ENCODE measurements around the gene LAIR1. TPM values are rescaled to one million over a fixed set of nuclear protein-coding genes. Genes with fewer than 3 reads are reported as not detected.

LAIR1 gene
- total RNA-seq, 1 experiment from 2014 or later, result 0.37 TPM

DNA sequence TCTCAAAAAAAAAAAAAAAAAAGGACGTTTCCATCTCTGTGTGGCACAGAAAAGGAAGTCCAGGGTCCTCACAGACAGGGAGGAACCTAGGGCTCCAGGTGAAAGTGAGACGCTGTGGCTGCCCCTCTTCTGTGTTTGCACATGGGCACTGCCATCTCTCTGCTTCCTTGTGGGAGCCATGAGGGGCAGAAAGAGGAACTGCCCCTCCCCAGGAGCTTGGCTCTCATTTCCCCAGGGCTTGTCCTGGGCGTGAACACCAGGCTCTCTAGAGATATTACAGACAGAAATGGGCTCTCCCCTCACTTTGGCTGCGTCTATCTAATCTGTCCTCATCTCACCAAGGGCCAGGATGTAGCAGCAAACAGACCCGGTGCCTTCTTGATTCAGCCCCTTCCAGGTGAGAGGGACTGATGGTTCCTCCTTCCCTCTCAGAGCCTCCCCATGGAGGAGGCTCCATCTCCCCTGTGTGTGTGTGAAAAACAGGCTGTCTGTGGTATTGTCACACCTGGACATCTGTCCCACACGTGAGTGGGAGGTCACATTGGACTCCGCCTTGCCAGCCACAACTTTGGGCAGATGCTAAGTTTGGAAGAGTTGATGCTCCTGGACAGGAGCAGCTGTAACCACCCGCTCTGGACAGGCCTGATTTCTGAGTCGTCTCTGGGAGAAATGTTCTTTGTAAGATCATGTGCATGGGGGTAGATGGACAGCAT, 24.9 kb downstream of the LAIR1 start:
- no peaks in the 10 kb centered on the region for H3K9me3 Mint-ChIP-seq
- no peak for TF ChIP-seq TP53 (CRISPR knock-in tag; IDR thresholded peaks at IDR 0.05)
- no peak for TF ChIP-seq MXD4 (CRISPR knock-in tag; IDR thresholded peaks at IDR 0.05; ENCODE audit: borderline replicate concordance)
- TF ChIP-seq, protein P1, sequence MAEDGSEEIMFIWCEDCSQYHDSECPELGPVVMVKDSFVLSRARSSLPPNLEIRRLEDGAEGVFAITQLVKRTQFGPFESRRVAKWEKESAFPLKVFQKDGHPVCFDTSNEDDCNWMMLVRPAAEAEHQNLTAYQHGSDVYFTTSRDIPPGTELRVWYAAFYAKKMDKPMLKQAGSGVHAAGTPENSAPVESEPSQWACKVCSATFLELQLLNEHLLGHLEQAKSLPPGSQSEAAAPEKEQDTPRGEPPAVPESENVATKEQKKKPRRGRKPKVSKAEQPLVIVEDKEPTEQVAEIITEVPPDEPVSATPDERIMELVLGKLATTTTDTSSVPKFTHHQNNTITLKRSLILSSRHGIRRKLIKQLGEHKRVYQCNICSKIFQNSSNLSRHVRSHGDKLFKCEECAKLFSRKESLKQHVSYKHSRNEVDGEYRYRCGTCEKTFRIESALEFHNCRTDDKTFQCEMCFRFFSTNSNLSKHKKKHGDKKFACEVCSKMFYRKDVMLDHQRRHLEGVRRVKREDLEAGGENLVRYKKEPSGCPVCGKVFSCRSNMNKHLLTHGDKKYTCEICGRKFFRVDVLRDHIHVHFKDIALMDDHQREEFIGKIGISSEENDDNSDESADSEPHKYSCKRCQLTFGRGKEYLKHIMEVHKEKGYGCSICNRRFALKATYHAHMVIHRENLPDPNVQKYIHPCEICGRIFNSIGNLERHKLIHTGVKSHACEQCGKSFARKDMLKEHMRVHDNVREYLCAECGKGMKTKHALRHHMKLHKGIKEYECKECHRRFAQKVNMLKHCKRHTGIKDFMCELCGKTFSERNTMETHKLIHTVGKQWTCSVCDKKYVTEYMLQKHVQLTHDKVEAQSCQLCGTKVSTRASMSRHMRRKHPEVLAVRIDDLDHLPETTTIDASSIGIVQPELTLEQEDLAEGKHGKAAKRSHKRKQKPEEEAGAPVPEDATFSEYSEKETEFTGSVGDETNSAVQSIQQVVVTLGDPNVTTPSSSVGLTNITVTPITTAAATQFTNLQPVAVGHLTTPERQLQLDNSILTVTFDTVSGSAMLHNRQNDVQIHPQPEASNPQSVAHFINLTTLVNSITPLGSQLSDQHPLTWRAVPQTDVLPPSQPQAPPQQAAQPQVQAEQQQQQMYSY (CRISPR knock-in tag; IDR thresholded peaks at IDR 0.05), result no peak
- TF ChIP-seq, protein P2, sequence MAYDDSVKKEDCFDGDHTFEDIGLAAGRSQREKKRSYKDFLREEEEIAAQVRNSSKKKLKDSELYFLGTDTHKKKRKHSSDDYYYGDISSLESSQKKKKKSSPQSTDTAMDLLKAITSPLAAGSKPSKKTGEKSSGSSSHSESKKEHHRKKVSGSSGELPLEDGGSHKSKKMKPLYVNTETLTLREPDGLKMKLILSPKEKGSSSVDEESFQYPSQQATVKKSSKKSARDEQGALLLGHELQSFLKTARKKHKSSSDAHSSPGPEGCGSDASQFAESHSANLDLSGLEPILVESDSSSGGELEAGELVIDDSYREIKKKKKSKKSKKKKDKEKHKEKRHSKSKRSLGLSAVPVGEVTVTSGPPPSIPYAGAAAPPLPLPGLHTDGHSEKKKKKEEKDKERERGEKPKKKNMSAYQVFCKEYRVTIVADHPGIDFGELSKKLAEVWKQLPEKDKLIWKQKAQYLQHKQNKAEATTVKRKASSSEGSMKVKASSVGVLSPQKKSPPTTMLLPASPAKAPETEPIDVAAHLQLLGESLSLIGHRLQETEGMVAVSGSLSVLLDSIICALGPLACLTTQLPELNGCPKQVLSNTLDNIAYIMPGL (CRISPR knock-in tag; IDR thresholded peaks at IDR 0.05), result no peak
- ChIA-PET POLR2A (no interaction called here), CTCF (interaction anchor here (0.9 kb wide), 1 partner anchor 14 kb away, joined by 3 read pairs; no protein-coding TSS in a partner anchor)
- no peaks in the 10 kb centered on the region for H3K36me3 Mint-ChIP-seq
- DNase-seq (ENCODE audit: low spot score) (no peak), ATAC-seq (no peak)
- H3K27me3 Mint-ChIP-seq (ENCODE audit: low read depth), result peaks cover 3% of the 10 kb centered on the region
- H3K4me3 Mint-ChIP-seq, result no peak overlapping the region
- peaks cover 14% of the 10 kb centered on the region for H3K4me1 Mint-ChIP-seq
- H3K27ac Mint-ChIP-seq, result no peak overlapping the region

DNA sequence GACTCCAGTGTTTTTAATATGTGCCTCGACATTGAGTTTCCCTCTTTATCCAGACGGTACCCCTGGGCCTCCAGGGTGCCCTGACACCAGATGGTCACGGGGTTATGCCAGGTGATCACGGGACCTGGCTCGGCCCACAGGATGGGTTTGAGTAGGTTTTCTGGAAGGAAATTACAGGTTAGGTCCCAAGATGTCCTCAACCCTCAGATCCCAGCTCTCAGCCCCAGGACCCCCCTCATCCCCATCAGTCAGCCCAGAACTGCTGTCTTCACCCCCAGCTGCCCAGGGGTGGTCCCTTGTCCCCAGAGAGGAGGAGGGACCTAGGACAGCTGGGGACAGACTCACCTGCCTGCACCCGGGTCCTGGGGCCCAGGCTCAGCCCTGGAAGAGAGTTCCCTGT, 26.2 kb downstream of the LAIR1 start:
- ATAC-seq, result no peak
- Mint-ChIP-seq H3K4me3 (no peak overlapping the region), H3K4me1 (peaks cover 14% of the 10 kb centered on the region)

DNA sequence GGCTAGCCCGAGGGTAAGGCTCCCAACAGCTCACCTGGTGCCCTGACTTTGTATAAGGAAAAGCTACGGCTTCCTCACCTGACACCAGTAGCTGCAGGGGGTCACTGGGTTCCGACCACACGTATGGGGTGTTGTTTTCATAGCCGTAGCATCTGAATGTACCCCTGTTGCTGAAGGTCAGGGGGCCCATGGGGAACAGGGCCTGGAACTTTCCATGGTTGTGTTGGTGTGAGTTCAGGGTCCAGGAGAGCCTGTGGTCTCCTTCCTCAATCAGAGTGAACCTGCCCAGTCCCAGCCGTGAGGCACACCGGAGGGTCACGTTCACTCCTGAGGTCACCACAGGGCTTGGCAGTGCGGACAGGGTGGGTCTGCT, 26.9 kb downstream of the LAIR1 start:
- Mint-ChIP-seq H3K36me3 (no peaks in the 10 kb centered on the region), H3K9me3 (peaks cover 6% of the 10 kb centered on the region), H3K27me3 (ENCODE audit: low read depth) (peaks cover 9% of the 10 kb centered on the region), H3K27ac (no peak overlapping the region), H3K4me3 (no peak overlapping the region), H3K4me1 (peaks cover 14% of the 10 kb centered on the region)
- TF ChIP-seq AR (CRISPR knock-in tag; IDR thresholded peaks at IDR 0.05), result no peak
- TF ChIP-seq GTF2I (CRISPR knock-in tag; conservative IDR thresholded peaks at IDR 0.05), result no peak
- ATAC-seq (no peak), DNase-seq (ENCODE audit: low spot score) (no peak)
- ChIA-PET CTCF (no interaction called here), POLR2A (no interaction called here)

More for the DNA sequence above, 26.2 kb downstream of the LAIR1 start:
- ChIA-PET POLR2A (no interaction called here), CTCF (no interaction called here)
- TF ChIP-seq GTF2I (CRISPR knock-in tag; conservative IDR thresholded peaks at IDR 0.05) (no peak), RELA (CRISPR knock-in tag; IDR thresholded peaks at IDR 0.05; ENCODE audit: borderline replicate concordance) (no peak)
- H3K9me3 Mint-ChIP-seq, result peaks cover 6% of the 10 kb centered on the region
- H3K27me3 Mint-ChIP-seq (ENCODE audit: low read depth), result peaks cover 6% of the 10 kb centered on the region
- DNase-seq (ENCODE audit: low spot score), result no peak
- no peak overlapping the region for H3K27ac Mint-ChIP-seq
- H3K36me3 Mint-ChIP-seq, result no peaks in the 10 kb centered on the region
